IMR-90 (cell line): ENCODE results near the gene TMTC1.

Experiments used
- BHLHE40 ChIP-seq: fragments of 150-350 bp; IDR thresholded peaks from 2 replicates; pipeline ENCODE4 v1.6.1; 2016; ENCODE audit warnings: mild to moderate bottlenecking, low read depth, low read length
- CTCF ChIP-seq: conservative IDR thresholded peaks from 2 replicates; pipeline ENCODE4 v1.5.1; 2012; ENCODE audit warnings: mild to moderate bottlenecking, low read depth, low read length, improper control_type of control experiment
- POLR2A ChIP-seq: IDR thresholded peaks from 2 replicates; pipeline ENCODE4 v1.6.1; 2012; ENCODE audit warnings: mild to moderate bottlenecking, low read depth, low read length

DNA sequence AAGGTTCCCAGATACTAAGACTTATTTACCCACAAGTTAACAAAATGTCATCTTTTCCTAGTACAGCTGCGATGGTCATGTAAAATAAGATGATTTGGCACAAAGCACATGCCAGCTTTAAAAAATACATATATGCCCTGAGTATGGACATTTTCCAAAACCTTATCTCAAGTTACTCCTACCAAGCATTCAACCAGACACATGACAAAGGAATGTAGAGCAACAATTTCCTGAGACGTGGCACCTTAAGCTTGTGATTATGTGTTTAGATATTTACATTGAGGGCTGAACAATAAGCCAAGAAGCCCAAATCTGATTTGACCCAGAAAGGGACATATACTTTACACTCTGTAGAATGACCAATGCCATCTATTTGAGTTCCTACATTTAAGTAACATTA is 261.8 kb downstream of the TMTC1 start:
- TF ChIP-seq CTCF (no peak), POLR2A (no peak), BHLHE40 (no peak)
